Kidney (tissue), 14 donors: ENCODE data around the gene GATA3. TPM values are rescaled to one million over a fixed set of nuclear protein-coding genes. Genes with fewer than 3 reads are reported as not detected.

Source experiments
- DNase-seq, 5 donors: peaks; one replicate each; pipeline ENCODE4 v3.0.0-alpha.2; 2013 to 2020
- FAIRE-seq: peaks from 2 replicates; lab custom pipeline; 2012; peaks lifted over from hg19 to GRCh38; lab: Jason Lieb, UNC
- H3K27ac ChIP-seq, 2 donors: one replicate each; pipeline ENCODE4 v1.7.0; 2013; ENCODE audit warnings: low read depth in 2 of 2, low read length in 2 of 2, inconsistent platforms in 1 of 2
- H3K27me3 ChIP-seq: one replicate; pipeline ENCODE4 v1.7.1; 2013; ENCODE audit warnings: low read length, inconsistent platforms; ENCODE audit not compliant: control insufficient read depth, insufficient read depth
- H3K36me3 ChIP-seq, 3 donors: one replicate each; pipeline versions ENCODE4 v1.7.0 to v1.7.1; 2013; ENCODE audit warnings: low read length in 3 of 3, control low read depth in 1 of 3, inconsistent platforms in 1 of 3; ENCODE audit not compliant: insufficient read depth in 3 of 3, control insufficient read depth in 2 of 3
- H3K4me1 ChIP-seq, 3 donors: one replicate each; pipeline versions ENCODE4 v1.7.0 to v1.7.1; 2013; ENCODE audit warnings: low read length in 3 of 3, inconsistent platforms in 1 of 3, low read depth in 1 of 3; ENCODE audit not compliant: control insufficient read depth in 2 of 3, insufficient read depth in 2 of 3
- H3K4me3 ChIP-seq, 3 donors: one replicate each; pipeline versions ENCODE4 v1.7.0 to v1.8.1; 2013; ENCODE audit warnings: low read length in 3 of 3, control low read depth in 1 of 3, inconsistent platforms in 1 of 3
- H3K9ac ChIP-seq, 3 donors: one replicate each; pipeline versions ENCODE4 v1.7.0 to v1.7.1; 2013; ENCODE audit warnings: low read length in 3 of 3, control low read depth in 1 of 3, inconsistent platforms in 1 of 3
- H3K9me3 ChIP-seq, 3 donors: one replicate each; pipeline versions ENCODE4 v1.7.0 to v1.7.1; 2013; ENCODE audit warnings: low read length in 3 of 3, control low read depth in 1 of 3, inconsistent platforms in 1 of 3; ENCODE audit not compliant: control insufficient read depth in 2 of 3, insufficient read depth in 1 of 3
- CTCF ChIP-seq: IDR thresholded peaks from 3 replicates; pipeline ENCODE4 v1.5.1; 2012; ENCODE audit warnings: mild to moderate bottlenecking, moderate library complexity, borderline replicate concordance; ENCODE audit not compliant: insufficient read depth; ENCODE audit errors: extremely low read depth
- intact Hi-C: fragments of 100-400 bp; cut with DNase I; formaldehyde crosslinking; loops from one replicate; pipeline ENCODE4 v1.11.1; 2022
- polyA plus RNA-seq: library from polyadenylated mRNA; stranded (reverse); fragments of 350-450 nt; fragmentation: Illumina TruSeq; extraction: RNeasy Lipid Tissue Mini Kit (QIAGEN cat#74804); gene quantifications from one replicate; pipeline ENCODE4 v1.2.3, GENCODE V29; 2014; ENCODE audit warnings: low read depth, low replicate concordance; ENCODE audit not compliant: insufficient read depth
- total RNA-seq: library from RNA; stranded (reverse); fragmentation: NEBNext Ultra II Directional; extraction: Animal tissue kit (Norgen Biotek cat#: 25700); gene quantifications from one replicate; pipeline ENCODE4 v1.2.1, GENCODE V29; 2021
- donor health status: control.
- donor health status: control.
- donor health status: control.
- donor health status: control.
- donor health status: control.
- donor health status: DM: yes; HTN: yes; CAD: no.
- donor health status: Normal renal cell carcinoma (clear cell type).

Gene GATA3
- total and polyA plus RNA-seq, 2 donors from 2014 or later = 23.5 to 45.9 TPM

- Histone ChIP-seq H3K4me3 (no peak overlapping the region), H3K27me3 (peaks cover 75% of the 10 kb centered on the region), H3K9me3 (no peaks in the 10 kb centered on the region), H3K9ac (no peak overlapping the region), H3K4me1 (peaks cover 0 to 7% (median 0%) of the 10 kb centered on the region in 3 donors), H3K27ac (peak overlapping the region in 1 of 2 donors; percentile 51), H3K36me3 (no peaks in the 10 kb centered on the region)
- no peak for TF ChIP-seq CTCF
- DNase-seq (peak in 3 of 5 donors; percentile 16 to 67 (median 35)), FAIRE-seq (no peak)
- intact Hi-C loops = no loop called here
These were observed 15.1 kb upstream of the GATA3 start for GRCh38 chr10:8039321-8039881.

GRCh38 chr10:8040651-8041050, 13.8 kb upstream of the GATA3 start:
- no peak overlapping the region for H3K27ac ChIP-seq
- no peak overlapping the region for H3K4me3 ChIP-seq
- H3K9me3 ChIP-seq = no peaks in the 10 kb centered on the region
- peaks cover 0 to 13% (median 0%) of the 10 kb centered on the region in 3 donors for H3K4me1 ChIP-seq
- intact Hi-C loops = no loop called here
- no peak for TF ChIP-seq CTCF
- no peak for DNase-seq
- no peak for FAIRE-seq
- H3K27me3 ChIP-seq = peaks cover 80% of the 10 kb centered on the region
- H3K36me3 ChIP-seq = no peaks in the 10 kb centered on the region
- no peak overlapping the region for H3K9ac ChIP-seq

GRCh38 chr10:8041284-8041991, 13.1 kb upstream of the GATA3 start:
- Histone ChIP-seq H3K27me3 (peaks cover 83% of the 10 kb centered on the region), H3K9ac (peak overlapping the region in 1 of 3 donors; percentile 19), H3K9me3 (no peaks in the 10 kb centered on the region), H3K4me1 (peaks cover 0 to 13% (median 0%) of the 10 kb centered on the region in 3 donors), H3K27ac (peak overlapping the region in 1 of 2 donors; percentile 65), H3K4me3 (no peak overlapping the region), H3K36me3 (no peaks in the 10 kb centered on the region)
- peak in 1 of 5 donors; percentile 35 for DNase-seq
- intact Hi-C loops = no loop called here
- no peak for TF ChIP-seq CTCF
- FAIRE-seq = no peak
